OCI-LY7 (cell line): Measurements from ENCODE around the gene MTHFD1L. TPM values are rescaled to one million over a fixed set of nuclear protein-coding genes. Genes with fewer than 3 reads are reported as not detected.

Source experiments
- BruUV-seq: library from RNA; stranded (reverse); fragments of 400-500 nt; replicated peaks from 2 replicates; lab custom pipeline; 2021; lab: Mats Ljungman, UMichigan
- CTCF ChIA-PET: fragments of 300-600 bp; sonication (Branson Sonifier 250); formaldehyde crosslinking; loops from one replicate; lab custom pipeline; 2022; ENCODE audit warnings: antibody characterized with exemption; ENCODE audit not compliant: unreplicated experiment; lab: Charles Lee
- POLR2A ChIA-PET: fragments of 300-600 bp; sonication (Branson Sonifier 250); formaldehyde crosslinking; loops from one replicate; lab custom pipeline; 2022; ENCODE audit warnings: antibody characterized with exemption; lab: Charles Lee
- DNase-seq: peaks from one replicate; pipeline ENCODE4 v3.0.0-alpha.2; 2015; ENCODE audit warnings: low spot score
- H2AFZ ChIP-seq: fragments of 200-600 bp; sonication (generic), shearing (Covaris generic); 2 replicates; pipeline ENCODE4 v1.6.1; 2014; ENCODE audit warnings: mild to moderate bottlenecking, antibody characterized with exemption, low read length, moderate library complexity
- H3K27ac ChIP-seq: fragments of 200-600 bp; sonication (generic); 2 replicates; pipeline ENCODE4 v1.5.1; 2014; ENCODE audit warnings: mixed run types, low read depth, mild to moderate bottlenecking, moderate library complexity, low read length, inconsistent platforms; ENCODE audit not compliant: poor library complexity, severe bottlenecking
- H3K36me3 ChIP-seq: fragments of 200-600 bp; sonication (generic); 2 replicates; pipeline ENCODE4 v1.6.1; 2014; ENCODE audit warnings: mild to moderate bottlenecking, antibody characterized with exemption, low read length, moderate library complexity, mixed read lengths; ENCODE audit not compliant: insufficient read depth
- H3K4me1 ChIP-seq: fragments of 200-600 bp; sonication (generic); 2 replicates; pipeline ENCODE4 v1.5.1; 2014; ENCODE audit warnings: mild to moderate bottlenecking, low read length; ENCODE audit not compliant: insufficient read depth, poor library complexity, severe bottlenecking
- H3K4me2 ChIP-seq: fragments of 200-600 bp; sonication (generic); 2 replicates; pipeline ENCODE4 v1.6.1; 2014; ENCODE audit warnings: mild to moderate bottlenecking, low read length
- H3K4me3 ChIP-seq: fragments of 200-600 bp; sonication (generic); 2 replicates; pipeline ENCODE4 v1.5.1; 2014; ENCODE audit warnings: mild to moderate bottlenecking, low read depth, low read length; ENCODE audit not compliant: poor library complexity, severe bottlenecking
- H3K79me2 ChIP-seq: fragments of 200-600 bp; sonication (generic); 2 replicates; pipeline ENCODE4 v1.6.1; 2016; ENCODE audit warnings: low read depth, mild to moderate bottlenecking, low read length, moderate library complexity, mixed read lengths; ENCODE audit not compliant: insufficient read depth
- H3K9me2 ChIP-seq: fragments of 200-600 bp; sonication (generic); 2 replicates; pipeline ENCODE4 v1.6.1; 2016; ENCODE audit warnings: mild to moderate bottlenecking, low read length, mixed read lengths; ENCODE audit not compliant: insufficient read depth
- H3K9me3 ChIP-seq: fragments of 200-600 bp; sonication (generic); 2 replicates; pipeline ENCODE4 v1.6.1; 2014; ENCODE audit warnings: mild to moderate bottlenecking, mixed run types, low read length, mixed read lengths
- H4K20me1 ChIP-seq: fragments of 200-600 bp; sonication (generic); 2 replicates; pipeline ENCODE4 v1.6.1; 2014; ENCODE audit warnings: mild to moderate bottlenecking, antibody characterized with exemption, low read length, moderate library complexity, mixed read lengths; ENCODE audit not compliant: insufficient read depth
- EZH2phosphoT487 ChIP-seq: fragments of 200-600 bp; sonication (generic); IDR thresholded peaks from 2 replicates; pipeline ENCODE4 v1.6.1; 2018; ENCODE audit warnings: low read depth, borderline replicate concordance, mild to moderate bottlenecking, mixed run types, antibody characterized with exemption, low read length, moderate library complexity, mixed read lengths
- intact Hi-C: fragments of 100-400 bp; cut with micrococcal nuclease; formaldehyde crosslinking; loops from one replicate; pipeline ENCODE4 v1.10.0; 2022; ENCODE audit not compliant: unreplicated experiment
- total RNA-seq, 2 experiments: library from RNA; depleted of rRNA in 1 of 2; stranded (reverse); fragments of >200 nt in 1 of 2; shearing (Covaris generic) in 1 of 2; gene quantifications; 2 replicates each; pipeline ENCODE4 v1.2.3, GENCODE V29; 2014 to 2022
- TF ChIP-seq, protein P1 (sequence below): fragments of 200-600 bp; sonication (generic); conservative IDR thresholded peaks from 2 replicates; pipeline ENCODE4 v1.5.1; 2014; ENCODE audit warnings: mild to moderate bottlenecking, antibody characterized with exemption, low read length, moderate library complexity, mixed read lengths

MTHFD1L gene
- total RNA-seq, 2 experiments from 2014 or later = 68.4 to 144 TPM

DNA sequence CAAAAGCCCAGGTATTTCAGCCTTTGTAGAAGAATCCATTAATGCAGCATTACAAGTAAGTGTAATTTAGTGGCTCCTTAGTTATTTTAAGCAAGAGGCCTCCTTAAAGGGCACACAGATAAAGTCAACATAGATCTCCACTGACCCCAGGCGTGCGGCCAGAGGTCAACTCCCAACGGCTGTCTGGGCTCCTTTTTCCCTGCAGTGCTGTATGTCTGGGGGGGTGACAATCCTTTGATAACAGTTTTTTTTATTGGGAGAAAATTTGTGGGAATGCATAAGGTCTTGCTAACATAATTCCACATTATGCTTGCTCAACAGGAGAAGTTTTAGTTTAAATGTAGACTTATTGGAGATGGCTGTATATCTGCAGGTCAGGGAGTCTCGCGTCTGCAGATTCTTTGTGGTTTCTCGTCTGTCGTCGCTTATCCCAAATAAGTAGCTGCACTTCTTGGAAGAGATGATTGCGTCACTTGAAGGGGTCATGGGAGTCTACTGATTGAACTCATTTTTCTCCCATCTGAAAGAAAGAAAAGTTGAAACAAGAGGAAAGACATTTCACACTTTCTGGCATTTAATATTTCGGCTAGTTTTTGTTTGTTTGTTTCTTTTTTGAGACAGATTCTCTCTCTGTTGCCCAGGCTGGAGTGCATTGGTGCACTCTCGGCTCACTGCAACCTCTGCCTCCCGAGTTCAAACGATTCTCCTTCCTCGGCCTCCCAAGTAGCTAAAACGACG is 222.5 kb downstream of the MTHFD1L start:
- no peak overlapping the region for H3K4me2 ChIP-seq

GRCh38 chr6:151088599-151088935 is 223.1 kb downstream of the MTHFD1L start:
- no peak overlapping the region for H3K27ac ChIP-seq
- intact Hi-C loops = no loop called here
- POLR2A ChIA-PET = no interaction called here
- H3K9me2 ChIP-seq = no peaks in the 10 kb centered on the region
- H3K4me3 ChIP-seq = no peak overlapping the region
- TF ChIP-seq, protein P1, sequence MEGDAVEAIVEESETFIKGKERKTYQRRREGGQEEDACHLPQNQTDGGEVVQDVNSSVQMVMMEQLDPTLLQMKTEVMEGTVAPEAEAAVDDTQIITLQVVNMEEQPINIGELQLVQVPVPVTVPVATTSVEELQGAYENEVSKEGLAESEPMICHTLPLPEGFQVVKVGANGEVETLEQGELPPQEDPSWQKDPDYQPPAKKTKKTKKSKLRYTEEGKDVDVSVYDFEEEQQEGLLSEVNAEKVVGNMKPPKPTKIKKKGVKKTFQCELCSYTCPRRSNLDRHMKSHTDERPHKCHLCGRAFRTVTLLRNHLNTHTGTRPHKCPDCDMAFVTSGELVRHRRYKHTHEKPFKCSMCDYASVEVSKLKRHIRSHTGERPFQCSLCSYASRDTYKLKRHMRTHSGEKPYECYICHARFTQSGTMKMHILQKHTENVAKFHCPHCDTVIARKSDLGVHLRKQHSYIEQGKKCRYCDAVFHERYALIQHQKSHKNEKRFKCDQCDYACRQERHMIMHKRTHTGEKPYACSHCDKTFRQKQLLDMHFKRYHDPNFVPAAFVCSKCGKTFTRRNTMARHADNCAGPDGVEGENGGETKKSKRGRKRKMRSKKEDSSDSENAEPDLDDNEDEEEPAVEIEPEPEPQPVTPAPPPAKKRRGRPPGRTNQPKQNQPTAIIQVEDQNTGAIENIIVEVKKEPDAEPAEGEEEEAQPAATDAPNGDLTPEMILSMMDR = no peak
- no peak for TF ChIP-seq EZH2phosphoT487
- no peaks in the 10 kb centered on the region for H3K4me1 ChIP-seq
- DNase-seq = no peak
- peaks cover 62% of the 10 kb centered on the region for H3K36me3 ChIP-seq
- no peaks in the 10 kb centered on the region for H3K79me2 ChIP-seq
- no peaks in the 10 kb centered on the region for H4K20me1 ChIP-seq
- BruUV-seq = no TSS peak
- no peak overlapping the region for H3K4me2 ChIP-seq
- H2AFZ ChIP-seq = no peak overlapping the region
- H3K9me3 ChIP-seq = no peaks in the 10 kb centered on the region
- CTCF ChIA-PET = no interaction called here

More for the DNA sequence above, 222.5 kb downstream of the MTHFD1L start:
- BruUV-seq = no TSS peak
- POLR2A ChIA-PET = no interaction called here
- Histone ChIP-seq H3K36me3 (peaks cover 57% of the 10 kb centered on the region), H3K4me3 (no peak overlapping the region), H3K27ac (no peak overlapping the region), H3K9me2 (no peaks in the 10 kb centered on the region), H2AFZ (no peak overlapping the region), H3K4me1 (no peaks in the 10 kb centered on the region), H3K9me3 (no peaks in the 10 kb centered on the region), H3K79me2 (no peaks in the 10 kb centered on the region), H4K20me1 (no peaks in the 10 kb centered on the region)
- DNase-seq = no peak
- intact Hi-C loops = no loop called here
- CTCF ChIA-PET = no interaction called here
- no peak for TF ChIP-seq EZH2phosphoT487
- TF ChIP-seq, protein P1 = no peak

GRCh38 chr6:151088963-151089362 is 223.5 kb downstream of the MTHFD1L start:
- Histone ChIP-seq H3K27ac (no peak overlapping the region), H3K79me2 (no peaks in the 10 kb centered on the region), H3K9me3 (no peaks in the 10 kb centered on the region), H2AFZ (no peak overlapping the region), H3K4me3 (no peak overlapping the region), H3K36me3 (peaks cover 65% of the 10 kb centered on the region), H3K9me2 (no peaks in the 10 kb centered on the region), H4K20me1 (no peaks in the 10 kb centered on the region), H3K4me1 (no peaks in the 10 kb centered on the region), H3K4me2 (no peak overlapping the region)
- POLR2A ChIA-PET = no interaction called here
- CTCF ChIA-PET = no interaction called here
- intact Hi-C loops = no loop called here
- BruUV-seq = no TSS peak
- no peak for DNase-seq
- TF ChIP-seq, protein P1 = no peak
- no peak for TF ChIP-seq EZH2phosphoT487
